Endothelial cell (in vitro differentiated cells): Measurements from ENCODE around the gene ADAMTS4. TPM values are rescaled to one million over a fixed set of nuclear protein-coding genes. Genes with fewer than 3 reads are reported as not detected.

Experiments used
- DNase-seq: peaks from one replicate; pipeline ENCODE4 v3.0.0; 2021; ENCODE audit warnings: low spot score
- H3K27ac Mint-ChIP-seq: one replicate; pipeline ENCODE4 v1.8.0; 2021; ENCODE audit warnings: mixed read lengths, inconsistent platforms; ENCODE audit not compliant: unreplicated experiment
- H3K27me3 Mint-ChIP-seq: one replicate; pipeline ENCODE4 v1.8.0; 2021; ENCODE audit warnings: mild to moderate bottlenecking, moderate library complexity, mixed read lengths, inconsistent platforms; ENCODE audit not compliant: unreplicated experiment
- H3K36me3 Mint-ChIP-seq: one replicate; pipeline ENCODE4 v1.8.0; 2021; ENCODE audit warnings: mild to moderate bottlenecking, low read depth, mixed read lengths, inconsistent platforms; ENCODE audit not compliant: unreplicated experiment
- H3K4me1 Mint-ChIP-seq: one replicate; pipeline ENCODE4 v1.8.0; 2021; ENCODE audit warnings: mild to moderate bottlenecking, mixed read lengths, inconsistent platforms; ENCODE audit not compliant: unreplicated experiment
- H3K4me3 Mint-ChIP-seq: one replicate; pipeline ENCODE4 v1.8.0; 2021; ENCODE audit warnings: mild to moderate bottlenecking, mixed read lengths, inconsistent platforms; ENCODE audit not compliant: unreplicated experiment
- H3K9me3 Mint-ChIP-seq: one replicate; pipeline ENCODE4 v1.8.0; 2021; ENCODE audit warnings: mixed read lengths, inconsistent platforms; ENCODE audit not compliant: unreplicated experiment
- total RNA-seq: library from RNA; stranded (reverse); fragmentation: NEBNext Ultra II Directional; extraction: Animal tissue kit (Norgen Biotek cat#: 25700); gene quantifications from one replicate; pipeline ENCODE4 v1.2.1, GENCODE V29; 2021; ENCODE audit not compliant: unreplicated experiment
- TF ChIP-seq, protein P1 (sequence below): fragments of 200-600 bp; sonication (generic); IDR thresholded peaks from one replicate; pipeline ENCODE4 v1.5.0; 2021; ENCODE audit warnings: antibody characterized with exemption; ENCODE audit not compliant: unreplicated experiment

ADAMTS4 gene
- total RNA-seq, 1 donor from 2014 or later = 56.8 TPM

DNA sequence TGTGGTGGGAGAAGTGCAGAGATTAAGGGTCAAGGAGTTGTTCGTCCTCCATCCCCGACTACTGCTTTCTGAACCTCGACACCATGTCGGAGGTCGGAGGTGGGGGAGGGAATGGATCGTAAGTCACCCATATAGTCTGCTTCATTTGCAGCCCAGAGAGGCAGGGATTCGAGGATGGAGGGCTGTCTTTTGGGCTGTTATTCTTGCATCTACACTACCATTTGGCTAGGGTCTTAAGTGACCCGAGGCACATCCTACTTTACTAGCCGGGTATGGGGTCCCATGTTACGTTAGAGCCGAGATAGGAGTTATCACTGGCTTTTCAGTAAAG is 39.0 kb downstream of the ADAMTS4 start:
- Mint-ChIP-seq H3K9me3 (no peaks in the 10 kb centered on the region), H3K27ac (peak overlapping the region; percentile 14), H3K27me3 (peaks cover 18% of the 10 kb centered on the region), H3K36me3 (peaks cover 47% of the 10 kb centered on the region), H3K4me3 (peak overlapping the region; percentile 92), H3K4me1 (peaks cover 48% of the 10 kb centered on the region)
- TF ChIP-seq, protein P1, sequence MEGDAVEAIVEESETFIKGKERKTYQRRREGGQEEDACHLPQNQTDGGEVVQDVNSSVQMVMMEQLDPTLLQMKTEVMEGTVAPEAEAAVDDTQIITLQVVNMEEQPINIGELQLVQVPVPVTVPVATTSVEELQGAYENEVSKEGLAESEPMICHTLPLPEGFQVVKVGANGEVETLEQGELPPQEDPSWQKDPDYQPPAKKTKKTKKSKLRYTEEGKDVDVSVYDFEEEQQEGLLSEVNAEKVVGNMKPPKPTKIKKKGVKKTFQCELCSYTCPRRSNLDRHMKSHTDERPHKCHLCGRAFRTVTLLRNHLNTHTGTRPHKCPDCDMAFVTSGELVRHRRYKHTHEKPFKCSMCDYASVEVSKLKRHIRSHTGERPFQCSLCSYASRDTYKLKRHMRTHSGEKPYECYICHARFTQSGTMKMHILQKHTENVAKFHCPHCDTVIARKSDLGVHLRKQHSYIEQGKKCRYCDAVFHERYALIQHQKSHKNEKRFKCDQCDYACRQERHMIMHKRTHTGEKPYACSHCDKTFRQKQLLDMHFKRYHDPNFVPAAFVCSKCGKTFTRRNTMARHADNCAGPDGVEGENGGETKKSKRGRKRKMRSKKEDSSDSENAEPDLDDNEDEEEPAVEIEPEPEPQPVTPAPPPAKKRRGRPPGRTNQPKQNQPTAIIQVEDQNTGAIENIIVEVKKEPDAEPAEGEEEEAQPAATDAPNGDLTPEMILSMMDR = no peak
- no peak for DNase-seq

DNA sequence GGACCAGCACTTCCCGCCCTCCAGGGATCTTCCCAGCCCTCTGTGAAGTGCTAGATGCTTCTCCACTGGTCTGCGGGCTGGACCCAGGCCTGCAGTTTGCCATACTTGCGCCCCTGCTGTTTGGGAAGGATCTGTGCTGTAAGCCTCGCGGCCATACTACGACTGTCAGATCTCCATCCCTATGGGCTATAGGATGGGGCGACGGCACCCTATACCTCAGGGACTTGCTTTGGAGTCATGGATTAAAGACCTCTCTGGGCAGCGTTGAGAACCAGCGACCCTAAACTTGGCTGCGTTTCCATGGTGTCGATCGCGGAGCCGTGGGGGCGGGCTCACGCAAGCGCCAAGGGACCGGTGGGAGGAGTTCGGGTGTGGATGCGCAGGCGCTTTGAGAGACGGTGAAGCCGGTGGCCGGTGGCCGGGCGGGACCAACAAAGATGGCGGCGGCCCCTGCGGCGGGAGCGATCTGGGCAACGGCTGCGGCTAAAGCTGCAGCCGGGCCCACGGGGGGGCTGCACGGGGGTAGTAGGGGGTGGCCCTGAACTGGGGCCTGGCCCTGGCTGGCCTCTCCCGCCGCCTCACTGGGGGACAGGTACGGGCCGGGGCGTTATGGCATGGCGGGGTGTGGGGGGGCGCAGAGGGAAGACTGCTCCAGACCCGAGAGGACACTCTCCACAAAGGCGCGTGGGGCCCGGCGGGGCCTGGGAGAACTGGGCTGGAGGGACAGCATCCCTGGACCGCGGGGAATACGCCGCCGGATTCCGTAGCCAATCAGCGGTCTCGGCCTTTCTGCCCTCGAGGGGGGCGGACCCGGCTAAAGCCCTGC is 39.6 kb downstream of the ADAMTS4 start, which contains the start of gene USP21:
Gene USP21 (plus strand): TSS at position 414 of the 826 bp plus-strand sequence. CDS start 1,141 bp downstream, outside the sequence.
- H3K36me3 Mint-ChIP-seq = peaks cover 46% of the 10 kb centered on the region
- H3K9me3 Mint-ChIP-seq = no peaks in the 10 kb centered on the region
- peak; percentile 90 for DNase-seq
- peaks cover 50% of the 10 kb centered on the region for H3K4me1 Mint-ChIP-seq
- peak within 1 kb of the TSS; percentile 92 for H3K4me3 Mint-ChIP-seq
- TF ChIP-seq, protein P1 = no peak
- H3K27ac Mint-ChIP-seq = peak within 1 kb of the TSS; percentile 92
- H3K27me3 Mint-ChIP-seq = peaks cover 18% of the 10 kb centered on the region

DNA sequence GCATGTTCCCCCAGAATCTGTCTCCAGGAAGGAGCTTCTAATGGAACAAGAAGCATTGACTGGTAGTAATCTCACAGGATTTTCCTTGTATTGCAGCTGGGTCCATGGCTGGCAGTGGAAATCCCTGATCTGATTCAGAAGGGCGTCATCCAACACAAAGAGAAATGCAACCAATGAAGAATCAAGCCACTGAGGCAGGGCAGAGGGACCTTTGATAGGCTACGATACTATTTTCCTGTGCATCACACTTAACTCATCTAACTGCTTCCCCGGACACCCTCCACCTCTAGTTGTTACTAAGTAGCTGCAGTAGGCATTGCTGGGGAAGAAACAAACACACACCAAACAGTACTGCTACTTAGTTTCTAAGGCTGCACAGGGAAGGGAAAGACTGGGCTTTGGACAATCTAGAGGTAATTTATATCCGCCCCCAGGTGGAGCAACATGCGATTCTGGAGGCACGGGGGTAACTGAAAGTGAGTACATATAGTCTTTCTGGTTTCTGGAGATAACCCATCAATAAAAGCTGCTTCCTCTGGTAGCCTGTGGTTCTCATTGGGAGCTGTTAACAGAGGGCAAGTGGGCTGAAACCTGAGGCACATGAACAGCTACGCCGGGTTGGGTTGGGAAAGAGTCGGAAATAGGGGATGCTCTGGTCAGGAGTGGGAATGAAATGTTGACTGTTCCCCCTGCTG is 40.4 kb downstream of the ADAMTS4 start:
- Mint-ChIP-seq H3K27ac (peak overlapping the region; percentile 92), H3K36me3 (peaks cover 39% of the 10 kb centered on the region), H3K4me3 (peak overlapping the region; percentile 92), H3K9me3 (no peaks in the 10 kb centered on the region), H3K27me3 (peaks cover 26% of the 10 kb centered on the region), H3K4me1 (peaks cover 49% of the 10 kb centered on the region)
- TF ChIP-seq, protein P1 = no peak
- DNase-seq = no peak

DNA sequence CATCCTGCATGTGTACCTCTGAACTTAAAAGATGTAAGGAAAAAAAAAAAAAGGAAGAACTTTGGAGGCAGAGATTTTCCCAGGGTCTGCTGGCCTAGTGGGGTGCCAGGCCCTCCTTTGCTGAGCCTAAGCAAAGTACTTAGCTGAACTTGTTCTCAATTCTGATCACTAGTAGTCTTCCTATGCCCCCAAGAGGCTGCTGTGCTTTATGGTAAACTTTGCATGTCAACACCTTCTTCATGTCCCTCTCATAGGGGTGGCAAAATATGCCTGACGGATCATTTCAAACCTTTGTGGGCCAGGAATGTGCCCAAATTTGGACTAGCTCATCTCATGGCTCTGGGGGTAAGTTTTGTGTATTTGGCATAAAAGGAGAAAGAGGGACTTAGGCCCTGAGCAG is 41.0 kb downstream of the ADAMTS4 start:
- Mint-ChIP-seq H3K27ac (peak overlapping the region; percentile 76), H3K4me1 (peaks cover 46% of the 10 kb centered on the region), H3K27me3 (peaks cover 26% of the 10 kb centered on the region), H3K9me3 (no peaks in the 10 kb centered on the region), H3K4me3 (peak overlapping the region; percentile 92), H3K36me3 (peaks cover 33% of the 10 kb centered on the region)
- no peak for DNase-seq
- TF ChIP-seq, protein P1 = no peak
